ENCODE measurements around the gene MGST3. TPM values are rescaled to one million over a fixed set of nuclear protein-coding genes. Genes with fewer than 3 reads are reported as not detected.

Gene MGST3
- total RNA-seq, 6 experiments from 2014 or later = 74.0 to 141 (median 103) TPM

Other genes with a start within 250 kb of the MGST3 start
- gene RXRG, start 186.1 kb upstream of the MGST3 start, total RNA-seq = under 1 TPM in 2 of 6 experiments, not detected in 4; 0.26 to 0.32 TPM
- gene LRRC52, start 87.2 kb upstream of the MGST3 start, total RNA-seq = not detected
- 100 to 1,000 TPM in 3 of 6 experiments, 10 to 100 TPM in 3; 69.7 to 139 (median 93.8) TPM for gene ALDH9A1, start 67.3 kb downstream of the MGST3 start, total RNA-seq
- gene TMCO1, start 137.6 kb downstream of the MGST3 start, total RNA-seq = 10 to 100 TPM; 54.7 to 92.9 (median 75.9) TPM
- gene UCK2, start 196.4 kb downstream of the MGST3 start, total RNA-seq = 10 to 100 TPM in 3 of 6 experiments, 1 to 10 TPM in 3; 8.4 to 22.9 (median 10.4) TPM